Measurements from ENCODE around the gene IKZF3. TPM values are rescaled to one million over a fixed set of nuclear protein-coding genes. Genes with fewer than 3 reads are reported as not detected.

Gene IKZF3
- polyA plus RNA-seq, 1 donor from 2014 or later: not detected

DNA sequence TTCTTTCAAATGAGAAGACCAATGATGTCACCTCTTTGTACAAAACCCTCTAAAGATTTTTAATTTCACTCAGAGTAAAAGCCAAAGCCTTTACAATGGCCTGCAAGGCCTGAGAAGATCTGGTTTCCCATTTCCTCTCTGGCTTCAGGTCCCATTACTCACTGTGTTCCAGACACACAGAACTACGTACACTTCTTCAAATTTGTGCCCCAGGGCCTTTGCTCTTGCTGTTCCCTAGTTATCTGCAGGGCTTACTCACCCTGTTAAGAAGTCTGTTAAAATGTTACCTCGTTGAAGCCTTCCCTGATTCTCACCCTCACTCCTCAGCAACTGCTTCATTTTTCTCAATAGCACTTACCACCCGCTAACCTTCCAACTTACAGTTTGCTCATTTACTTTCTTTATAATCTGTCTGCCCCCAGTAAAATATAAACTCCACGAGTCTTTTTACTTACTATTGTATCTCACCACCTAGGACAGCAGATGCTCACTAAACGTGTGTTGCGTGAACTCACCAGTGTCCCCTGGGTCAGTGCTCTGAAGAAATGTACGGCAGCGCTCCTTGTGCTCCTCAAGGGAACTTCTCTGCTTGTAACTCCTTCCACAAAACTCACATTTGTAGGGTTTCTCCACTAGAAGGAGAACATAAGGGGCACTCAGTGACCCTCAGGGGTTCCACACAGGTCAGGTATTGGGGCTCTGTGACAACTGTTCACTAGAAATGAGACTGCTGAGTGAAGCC, 76.2 kb downstream of the IKZF3 start:
- TF ChIP-seq TAF1 (IDR thresholded peaks at IDR 0.05; ENCODE audit: low read depth): no peak
- no peak for TF ChIP-seq EP300 (conservative IDR thresholded peaks at IDR 0.05; ENCODE audit: poor library complexity, severe bottlenecking)
- no peak for TF ChIP-seq SMC3 (conservative IDR thresholded peaks at IDR 0.05; ENCODE audit: poor library complexity)
- TF ChIP-seq POLR2AphosphoS5 (IDR thresholded peaks at IDR 0.05): no peak
- TF ChIP-seq MXI1 (conservative IDR thresholded peaks at IDR 0.05; ENCODE audit: poor library complexity, severe bottlenecking): no peak
- TF ChIP-seq, protein P1, sequence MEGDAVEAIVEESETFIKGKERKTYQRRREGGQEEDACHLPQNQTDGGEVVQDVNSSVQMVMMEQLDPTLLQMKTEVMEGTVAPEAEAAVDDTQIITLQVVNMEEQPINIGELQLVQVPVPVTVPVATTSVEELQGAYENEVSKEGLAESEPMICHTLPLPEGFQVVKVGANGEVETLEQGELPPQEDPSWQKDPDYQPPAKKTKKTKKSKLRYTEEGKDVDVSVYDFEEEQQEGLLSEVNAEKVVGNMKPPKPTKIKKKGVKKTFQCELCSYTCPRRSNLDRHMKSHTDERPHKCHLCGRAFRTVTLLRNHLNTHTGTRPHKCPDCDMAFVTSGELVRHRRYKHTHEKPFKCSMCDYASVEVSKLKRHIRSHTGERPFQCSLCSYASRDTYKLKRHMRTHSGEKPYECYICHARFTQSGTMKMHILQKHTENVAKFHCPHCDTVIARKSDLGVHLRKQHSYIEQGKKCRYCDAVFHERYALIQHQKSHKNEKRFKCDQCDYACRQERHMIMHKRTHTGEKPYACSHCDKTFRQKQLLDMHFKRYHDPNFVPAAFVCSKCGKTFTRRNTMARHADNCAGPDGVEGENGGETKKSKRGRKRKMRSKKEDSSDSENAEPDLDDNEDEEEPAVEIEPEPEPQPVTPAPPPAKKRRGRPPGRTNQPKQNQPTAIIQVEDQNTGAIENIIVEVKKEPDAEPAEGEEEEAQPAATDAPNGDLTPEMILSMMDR (IDR thresholded peaks at IDR 0.05; ENCODE audit: poor library complexity, severe bottlenecking): no peak
- TF ChIP-seq REST (IDR thresholded peaks at IDR 0.05; ENCODE audit: borderline replicate concordance): no peak
- no peak for TF ChIP-seq EZH2 (IDR thresholded peaks at IDR 0.05; ENCODE audit: borderline replicate concordance, insufficient read depth, low read length, poor library complexity, severe bottlenecking)
- Histone ChIP-seq H3K27me3 (ENCODE audit: insufficient read depth, low read depth, low read length) (no peaks in the 10 kb centered on the region), H3F3A (ENCODE audit: insufficient read depth, low read length, poor library complexity, severe bottlenecking) (no peaks in the 10 kb centered on the region)

GRCh38 chr17:39787041-39787440, 77.1 kb downstream of the IKZF3 start:
- no peaks in the 10 kb centered on the region for H3K27me3 ChIP-seq (ENCODE audit: insufficient read depth, low read depth, low read length)
- H3F3A ChIP-seq (ENCODE audit: insufficient read depth, low read length, poor library complexity, severe bottlenecking): no peaks in the 10 kb centered on the region
- TF ChIP-seq TAF1 (IDR thresholded peaks at IDR 0.05; ENCODE audit: low read depth): no peak
- TF ChIP-seq MXI1 (conservative IDR thresholded peaks at IDR 0.05; ENCODE audit: poor library complexity, severe bottlenecking): no peak
- no peak for TF ChIP-seq POLR2AphosphoS5 (IDR thresholded peaks at IDR 0.05)
- no peak for TF ChIP-seq EZH2 (IDR thresholded peaks at IDR 0.05; ENCODE audit: borderline replicate concordance, insufficient read depth, low read length, poor library complexity, severe bottlenecking)
- TF ChIP-seq SMC3 (conservative IDR thresholded peaks at IDR 0.05; ENCODE audit: poor library complexity): no peak
- no peak for TF ChIP-seq REST (IDR thresholded peaks at IDR 0.05; ENCODE audit: borderline replicate concordance)
- TF ChIP-seq, protein P1 (IDR thresholded peaks at IDR 0.05; ENCODE audit: poor library complexity, severe bottlenecking): no peak
- TF ChIP-seq RAD21 (conservative IDR thresholded peaks at IDR 0.05): no peak
- no peak for TF ChIP-seq EP300 (conservative IDR thresholded peaks at IDR 0.05; ENCODE audit: poor library complexity, severe bottlenecking)
- H3K4me2 ChIP-seq (ENCODE audit: low read length): no peak overlapping the region
- no peak overlapping the region for H3K27ac ChIP-seq (ENCODE audit: low read length)
- H2AFZ ChIP-seq (ENCODE audit: low read depth, low read length): no peak overlapping the region
- H3K9ac ChIP-seq (ENCODE audit: low read length): no peak overlapping the region
- H3K4me3 ChIP-seq (ENCODE audit: low read length): no peak overlapping the region
- no peaks in the 10 kb centered on the region for H3K36me3 ChIP-seq (ENCODE audit: insufficient read depth, low read length)
- H3K79me2 ChIP-seq (replicated peaks; ENCODE audit: insufficient read depth, low read length): no peaks in the 10 kb centered on the region
- no peaks in the 10 kb centered on the region for H3K9me3 ChIP-seq (ENCODE audit: low read length)
- H3K9me2 ChIP-seq (ENCODE audit: insufficient read depth, low read length): no peaks in the 10 kb centered on the region
- no peaks in the 10 kb centered on the region for H4K20me1 ChIP-seq (ENCODE audit: insufficient read depth)

More for the DNA sequence above, 76.2 kb downstream of the IKZF3 start:
- no peak overlapping the region for H3K4me3 ChIP-seq (ENCODE audit: low read length)
- no peak overlapping the region for H3K4me2 ChIP-seq (ENCODE audit: low read length)
- no peaks in the 10 kb centered on the region for H3K9me3 ChIP-seq (ENCODE audit: low read length)
- no peak overlapping the region for H3K27ac ChIP-seq (ENCODE audit: low read length)
- H3K9me2 ChIP-seq (ENCODE audit: insufficient read depth, low read length): no peaks in the 10 kb centered on the region
- H2AFZ ChIP-seq (ENCODE audit: low read depth, low read length): no peak overlapping the region
- no peaks in the 10 kb centered on the region for H3K79me2 ChIP-seq (replicated peaks; ENCODE audit: insufficient read depth, low read length)
- H4K20me1 ChIP-seq (ENCODE audit: insufficient read depth): no peaks in the 10 kb centered on the region
- H3K36me3 ChIP-seq (ENCODE audit: insufficient read depth, low read length): no peaks in the 10 kb centered on the region
- no peak overlapping the region for H3K9ac ChIP-seq (ENCODE audit: low read length)

Data from neural cell (in vitro differentiated cells).